ENCODE results near the gene PACS2.

Gene PACS2

GRCh38 chr14:105349992-105350391 is 35.4 kb downstream of the PACS2 start:
- TF ChIP-seq, protein P1, sequence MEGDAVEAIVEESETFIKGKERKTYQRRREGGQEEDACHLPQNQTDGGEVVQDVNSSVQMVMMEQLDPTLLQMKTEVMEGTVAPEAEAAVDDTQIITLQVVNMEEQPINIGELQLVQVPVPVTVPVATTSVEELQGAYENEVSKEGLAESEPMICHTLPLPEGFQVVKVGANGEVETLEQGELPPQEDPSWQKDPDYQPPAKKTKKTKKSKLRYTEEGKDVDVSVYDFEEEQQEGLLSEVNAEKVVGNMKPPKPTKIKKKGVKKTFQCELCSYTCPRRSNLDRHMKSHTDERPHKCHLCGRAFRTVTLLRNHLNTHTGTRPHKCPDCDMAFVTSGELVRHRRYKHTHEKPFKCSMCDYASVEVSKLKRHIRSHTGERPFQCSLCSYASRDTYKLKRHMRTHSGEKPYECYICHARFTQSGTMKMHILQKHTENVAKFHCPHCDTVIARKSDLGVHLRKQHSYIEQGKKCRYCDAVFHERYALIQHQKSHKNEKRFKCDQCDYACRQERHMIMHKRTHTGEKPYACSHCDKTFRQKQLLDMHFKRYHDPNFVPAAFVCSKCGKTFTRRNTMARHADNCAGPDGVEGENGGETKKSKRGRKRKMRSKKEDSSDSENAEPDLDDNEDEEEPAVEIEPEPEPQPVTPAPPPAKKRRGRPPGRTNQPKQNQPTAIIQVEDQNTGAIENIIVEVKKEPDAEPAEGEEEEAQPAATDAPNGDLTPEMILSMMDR (IDR thresholded peaks at IDR 0.05; ENCODE audit: poor library complexity, severe bottlenecking) = no peak
- Histone ChIP-seq H3K4me3 (ENCODE audit: severe bottlenecking) (no peak overlapping the region), H3K27ac (ENCODE audit: poor library complexity, severe bottlenecking) (no peak overlapping the region), H3K27me3 (ENCODE audit: insufficient read depth, poor library complexity, severe bottlenecking) (no peaks in the 10 kb centered on the region), H3K36me3 (ENCODE audit: low read depth) (peaks cover 4% of the 10 kb centered on the region), H3K9me3 (ENCODE audit: severe bottlenecking) (no peaks in the 10 kb centered on the region), H3K4me1 (ENCODE audit: insufficient read depth, poor library complexity, severe bottlenecking) (peaks cover 2% of the 10 kb centered on the region)
- ATAC-seq (ENCODE audit: low read depth) = no peak
- peak; percentile 71 for DNase-seq (ENCODE audit: low spot score)

GRCh38 chr14:105350450-105351244 is 36.1 kb downstream of the PACS2 start:
- ATAC-seq (ENCODE audit: low read depth) (no peak), DNase-seq (ENCODE audit: low spot score) (peak; percentile 78)
- Histone ChIP-seq H3K36me3 (ENCODE audit: low read depth) (peaks cover 4% of the 10 kb centered on the region), H3K27ac (ENCODE audit: poor library complexity, severe bottlenecking) (no peak overlapping the region), H3K4me1 (ENCODE audit: insufficient read depth, poor library complexity, severe bottlenecking) (peaks cover 2% of the 10 kb centered on the region), H3K27me3 (ENCODE audit: insufficient read depth, poor library complexity, severe bottlenecking) (no peaks in the 10 kb centered on the region), H3K9me3 (ENCODE audit: severe bottlenecking) (no peaks in the 10 kb centered on the region), H3K4me3 (ENCODE audit: severe bottlenecking) (no peak overlapping the region)
- TF ChIP-seq, protein P1 (IDR thresholded peaks at IDR 0.05; ENCODE audit: poor library complexity, severe bottlenecking) = no peak

GRCh38 chr14:105351410-105351809 is 36.9 kb downstream of the PACS2 start:
- Histone ChIP-seq H3K9me3 (ENCODE audit: severe bottlenecking) (no peaks in the 10 kb centered on the region), H3K27ac (ENCODE audit: poor library complexity, severe bottlenecking) (no peak overlapping the region), H3K4me1 (ENCODE audit: insufficient read depth, poor library complexity, severe bottlenecking) (peaks cover 2% of the 10 kb centered on the region), H3K36me3 (ENCODE audit: low read depth) (peaks cover 4% of the 10 kb centered on the region), H3K27me3 (ENCODE audit: insufficient read depth, poor library complexity, severe bottlenecking) (no peaks in the 10 kb centered on the region), H3K4me3 (ENCODE audit: severe bottlenecking) (no peak overlapping the region)
- no peak for DNase-seq (ENCODE audit: low spot score)
- TF ChIP-seq, protein P1 (IDR thresholded peaks at IDR 0.05; ENCODE audit: poor library complexity, severe bottlenecking) = no peak
- no peak for ATAC-seq (ENCODE audit: low read depth)

GRCh38 chr14:105351920-105352851 is 37.6 kb downstream of the PACS2 start:
- Histone ChIP-seq H3K9me3 (ENCODE audit: severe bottlenecking) (no peaks in the 10 kb centered on the region), H3K27ac (ENCODE audit: poor library complexity, severe bottlenecking) (no peak overlapping the region), H3K4me3 (ENCODE audit: severe bottlenecking) (no peak overlapping the region), H3K27me3 (ENCODE audit: insufficient read depth, poor library complexity, severe bottlenecking) (no peaks in the 10 kb centered on the region), H3K36me3 (ENCODE audit: low read depth) (peaks cover 4% of the 10 kb centered on the region), H3K4me1 (ENCODE audit: insufficient read depth, poor library complexity, severe bottlenecking) (peaks cover 2% of the 10 kb centered on the region)
- TF ChIP-seq, protein P1 (IDR thresholded peaks at IDR 0.05; ENCODE audit: poor library complexity, severe bottlenecking) = peak; percentile 88
- ATAC-seq (ENCODE audit: low read depth) = peak; percentile 94
- DNase-seq (ENCODE audit: low spot score) = peak; percentile 86

Measured in RWPE2 (cell line).